GM12878 (cell line): ENCODE data around the gene PRKG1. TPM values are rescaled to one million over a fixed set of nuclear protein-coding genes. Genes with fewer than 3 reads are reported as not detected.

ENCODE experiments used
- ATAC-seq: fragments of 200-7000 bp; cut with Tn5 transposase; 3 replicates; pipeline ENCODE4 v1.9.1; 2020; ENCODE audit warnings: mild to moderate bottlenecking, moderate library complexity
- BruUV-seq: library from RNA; stranded (reverse); fragments of 400-500 nt; replicated peaks from 2 replicates; lab custom pipeline; 2021; lab: Mats Ljungman, UMichigan
- CTCF ChIA-PET: fragments of 300-600 bp; sonication (Branson Sonifier 250); formaldehyde crosslinking; extraction: SDS; loops from one replicate; lab custom pipeline; 2021; ENCODE audit warnings: inconsistent platforms; lab: Yijun Ruan, JAX
- POLR2A ChIA-PET: fragments of 350-600 bp; formaldehyde crosslinking; extraction: SDS; loops from one replicate; lab custom pipeline; 2021; ENCODE audit warnings: inconsistent platforms; lab: Charles Lee
- RAD21 ChIA-PET: fragments of 300-600 bp; sonication (Branson Sonifier 250); formaldehyde crosslinking; loops from one replicate; lab custom pipeline; 2023; ENCODE audit warnings: antibody characterized with exemption; ENCODE audit not compliant: unreplicated experiment; lab: Charles Lee
- SMC1A ChIA-PET: fragments of 300-600 bp; sonication (Branson Sonifier 250); formaldehyde crosslinking; loops from one replicate; lab custom pipeline; 2023; ENCODE audit not compliant: unreplicated experiment, uncharacterized antibody; lab: Charles Lee
- DNase-seq: peaks from one replicate; pipeline ENCODE4 v3.0.0-alpha.2; 2011; ENCODE audit warnings: low read depth, low spot score
- FAIRE-seq: peaks from 3 replicates; lab custom pipeline; 2011; peaks lifted over from hg19 to GRCh38; lab: Jason Lieb, UNC
- H2AFZ ChIP-seq: 2 replicates; pipeline ENCODE4 v1.6.0; 2011; ENCODE audit warnings: low read depth, low read length, control low read depth; ENCODE audit not compliant: control insufficient read depth
- H3K27ac ChIP-seq: 2 replicates; pipeline ENCODE4 v1.5.1; 2011; ENCODE audit warnings: control low read depth; ENCODE audit not compliant: control insufficient read depth, insufficient read depth
- H3K27me3 ChIP-seq, 2 experiments: replicated peaks in 1 of 2; 2 replicates each; pipeline versions ENCODE4 v1.6.0 to v1.6.1; 2011; ENCODE audit warnings: low read length in 1 of 2; ENCODE audit not compliant: control insufficient read depth in 2 of 2, insufficient read depth in 2 of 2
- H3K36me3 ChIP-seq, 2 experiments: 2 replicates each; pipeline ENCODE4 v1.5.1; 2011; ENCODE audit warnings: low read length in 1 of 2; ENCODE audit not compliant: control insufficient read depth in 2 of 2, insufficient read depth in 2 of 2
- H3K4me1 ChIP-seq: 2 replicates; pipeline ENCODE4 v1.6.1; 2011; ENCODE audit warnings: mild to moderate bottlenecking, low read length, moderate library complexity, mixed read lengths; ENCODE audit not compliant: control insufficient read depth, insufficient read depth
- H3K4me2 ChIP-seq: 2 replicates; pipeline ENCODE4 v1.6.0; 2011; ENCODE audit warnings: control low read depth; ENCODE audit not compliant: control insufficient read depth, insufficient read depth
- H3K4me3 ChIP-seq: fragments of 200-600 bp; sonication (generic); 2 replicates; pipeline ENCODE4 v1.5.1; 2016
- H3K79me2 ChIP-seq: 2 replicates; pipeline ENCODE4 v1.6.0; 2011; ENCODE audit warnings: low read length; ENCODE audit not compliant: control insufficient read depth, insufficient read depth
- H3K9ac ChIP-seq: 2 replicates; pipeline ENCODE4 v1.8.0; 2011; ENCODE audit warnings: low read length, control low read depth, mixed read lengths; ENCODE audit not compliant: control insufficient read depth, insufficient read depth
- H3K9me3 ChIP-seq: replicated peaks from 3 replicates; pipeline ENCODE4 v1.5.1; 2011; ENCODE audit warnings: mild to moderate bottlenecking, low read length; ENCODE audit not compliant: control insufficient read depth, insufficient read depth
- H4K20me1 ChIP-seq: 2 replicates; pipeline ENCODE4 v1.6.0; 2011; ENCODE audit not compliant: control insufficient read depth, insufficient read depth
- CEBPB ChIP-seq, 2 experiments: fragments of 150-350 bp in 1 of 2; IDR thresholded peaks; 2 replicates each; pipeline ENCODE4 v1.6.1; 2012 to 2014; ENCODE audit warnings: low read depth in 2 of 2, low read length in 2 of 2, borderline replicate concordance in 1 of 2, inconsistent platforms in 1 of 2
- DPF2 ChIP-seq: fragments of 450-650 bp; IDR thresholded peaks from 2 replicates; pipeline ENCODE4 v1.6.1; 2017; ENCODE audit warnings: mild to moderate bottlenecking
- EP300 ChIP-seq, 2 experiments: fragments of 150-350 bp in 1 of 2; IDR thresholded peaks; 2 replicates each; pipeline ENCODE4 v1.6.1; 2011 to 2012; ENCODE audit warnings: low read depth in 2 of 2, low read length in 2 of 2, borderline replicate concordance in 1 of 2, improper control_type of control experiment in 1 of 2, inconsistent platforms in 1 of 2; ENCODE audit not compliant: control insufficient read depth in 1 of 2
- EZH2 ChIP-seq: IDR thresholded peaks from 2 replicates; pipeline ENCODE4 v1.6.1; 2012; ENCODE audit warnings: low read depth, mild to moderate bottlenecking, control low read depth, inconsistent platforms, low read length, borderline replicate concordance; ENCODE audit not compliant: control insufficient read depth
- HCFC1 ChIP-seq: fragments of 150-350 bp; IDR thresholded peaks from 2 replicates; pipeline ENCODE4 v1.6.1; 2014; ENCODE audit warnings: low read length
- PML ChIP-seq: IDR thresholded peaks from 2 replicates; pipeline ENCODE4 v1.6.1; 2012; ENCODE audit warnings: low read length, inconsistent platforms
- SRF ChIP-seq, 2 experiments: IDR thresholded peaks; 2 replicates each; pipeline ENCODE4 v1.6.1; 2011; ENCODE audit warnings: low read depth in 2 of 2, low read length in 2 of 2, mild to moderate bottlenecking in 1 of 2, moderate library complexity in 1 of 2
- ZNF24 ChIP-seq: fragments of 450-650 bp; IDR thresholded peaks from 2 replicates; pipeline ENCODE4 v1.6.1; 2017; ENCODE audit warnings: antibody characterized with exemption, mild to moderate bottlenecking
- ZSCAN29 ChIP-seq: fragments of 450-650 bp; IDR thresholded peaks from 2 replicates; pipeline ENCODE4 v1.6.1; 2017; ENCODE audit warnings: mild to moderate bottlenecking, moderate library complexity
- WGBS: methylation state at CpG from one replicate; pipeline ENCODE4 v1.1.6; 2016; ENCODE audit warnings: low lambda C conversion rate; ENCODE audit not compliant: insufficient replicate concordance, insufficient coverage; ENCODE audit errors: missing lambda C conversion rate; 5-methylcytosine and 5-hydroxymethylcytosine counted together
- in situ Hi-C: fragments of 300-500 bp; cut with MboI; formaldehyde crosslinking; loops from 9 replicates; pipeline ENCODE4 v1.14.3; 2018; ENCODE audit warnings: mixed read lengths
- intact Hi-C: fragments of 100-400 bp; cut with micrococcal nuclease; formaldehyde crosslinking; loops from one replicate; pipeline ENCODE4 v1.14.2; 2022; ENCODE audit not compliant: unreplicated experiment
- polyA plus RNA-seq, 11 experiments: library from polyadenylated mRNA; depleted of rRNA in 4 of 11; unstranded in 6 of 11; stranded (reverse) in 5 of 11; fragments of >200 nt; fragmentation: Nextera tagmentation in 4 of 11; fragmentation: Illumina TruSeq in 1 of 11; extraction: Ambion mirVana in 4 of 11; extraction: Trizol in 1 of 11; gene quantifications; 1 replicate in 1 of 11; 2 replicates in 10 of 11; pipeline versions ENCODE4 v1.2.1 to v1.2.3, GENCODE V29; 2011 to 2016; ENCODE audit warnings: inconsistent platforms in 2 of 11, missing spikeins in 2 of 11, low read depth in 1 of 11
- total RNA-seq, 4 experiments: library from RNA; depleted of rRNA in 3 of 4; stranded (reverse); fragments of >200 nt in 3 of 4; fragmentation: Illumina TruSeq in 1 of 4; extraction: Trizol in 1 of 4; gene quantifications; 2 replicates each; pipeline versions ENCODE4 v1.2.1 to v1.2.3, GENCODE V29; 2013 to 2021
- TF ChIP-seq, protein P1 (sequence below): fragments of 150-350 bp; IDR thresholded peaks from 2 replicates; pipeline ENCODE4 v1.6.1; 2014; ENCODE audit warnings: mild to moderate bottlenecking, low read depth, low read length

The PRKG1 gene
- total and polyA plus RNA-seq, 10 of the 15 experiments (the other 5 are each of a cell fraction or from before 2014, with no cell fraction given), result 0.04 to 0.05 TPM; not detected in 8

DNA sequence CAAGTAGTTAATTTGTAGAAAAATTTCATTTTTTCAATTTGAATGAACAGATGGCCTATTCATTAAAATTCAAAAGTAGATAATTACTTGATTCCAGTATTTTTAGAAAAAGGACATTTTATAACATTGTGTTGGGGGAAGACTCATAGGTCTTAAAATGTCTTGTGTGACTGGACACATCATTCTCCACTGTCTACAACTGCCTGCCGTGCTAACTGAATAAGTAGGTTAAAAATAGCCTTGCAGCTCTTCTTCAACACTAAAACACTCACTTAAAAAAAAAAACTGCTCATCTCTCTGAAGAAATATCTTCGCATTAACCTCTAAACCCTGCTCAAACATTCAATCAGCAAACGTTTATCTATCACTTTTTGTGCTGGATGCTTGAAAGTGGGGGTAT lies 371.3 kb downstream of the PRKG1 start:
- RAD21 ChIA-PET, result no interaction called here
- in situ Hi-C loops, result no loop called here
- no peak for DNase-seq
- no peak for TF ChIP-seq EZH2
- no peak for TF ChIP-seq ZSCAN29
- no peak for TF ChIP-seq DPF2
- TF ChIP-seq EP300 (IDR thresholded peaks at IDR 0.05; ENCODE audit: borderline replicate concordance in 1 of 2, control insufficient read depth in 1 of 2, low read depth in 2 of 2, low read length in 2 of 2), result no peak
- TF ChIP-seq SRF (IDR thresholded peaks at IDR 0.05; ENCODE audit: low read depth in 2 of 2, low read length in 2 of 2), result no peak
- TF ChIP-seq ZNF24, result no peak
- no peak for TF ChIP-seq HCFC1
- TF ChIP-seq, protein P1, sequence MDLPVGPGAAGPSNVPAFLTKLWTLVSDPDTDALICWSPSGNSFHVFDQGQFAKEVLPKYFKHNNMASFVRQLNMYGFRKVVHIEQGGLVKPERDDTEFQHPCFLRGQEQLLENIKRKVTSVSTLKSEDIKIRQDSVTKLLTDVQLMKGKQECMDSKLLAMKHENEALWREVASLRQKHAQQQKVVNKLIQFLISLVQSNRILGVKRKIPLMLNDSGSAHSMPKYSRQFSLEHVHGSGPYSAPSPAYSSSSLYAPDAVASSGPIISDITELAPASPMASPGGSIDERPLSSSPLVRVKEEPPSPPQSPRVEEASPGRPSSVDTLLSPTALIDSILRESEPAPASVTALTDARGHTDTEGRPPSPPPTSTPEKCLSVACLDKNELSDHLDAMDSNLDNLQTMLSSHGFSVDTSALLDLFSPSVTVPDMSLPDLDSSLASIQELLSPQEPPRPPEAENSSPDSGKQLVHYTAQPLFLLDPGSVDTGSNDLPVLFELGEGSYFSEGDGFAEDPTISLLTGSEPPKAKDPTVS, result no peak
- TF ChIP-seq PML, result no peak
- no peak for TF ChIP-seq CEBPB (IDR thresholded peaks at IDR 0.05; ENCODE audit: borderline replicate concordance in 1 of 2, low read depth in 2 of 2, low read length in 2 of 2)
- no peak for FAIRE-seq
- ATAC-seq, result no peak
- H4K20me1 ChIP-seq, result no peaks in the 10 kb centered on the region
- SMC1A ChIA-PET, result no interaction called here
- H3K27ac ChIP-seq, result no peak overlapping the region
- POLR2A ChIA-PET, result no interaction called here
- CTCF ChIA-PET, result interaction anchor here (0.7 kb wide), 1 partner anchor 72 kb away, joined by 3 read pairs; no protein-coding TSS in a partner anchor
- no peak overlapping the region for H3K9ac ChIP-seq
- H3K4me2 ChIP-seq, result no peak overlapping the region
- no peak overlapping the region for H2AFZ ChIP-seq
- no peaks in the 10 kb centered on the region for H3K36me3 ChIP-seq
- H3K79me2 ChIP-seq, result no peaks in the 10 kb centered on the region
- 0% methylated on average over 3 of the region's 3 CpGs for WGBS
- intact Hi-C loops, result no loop called here
- no peaks in the 10 kb centered on the region for H3K27me3 ChIP-seq
- no peak overlapping the region for H3K4me3 ChIP-seq
- BruUV-seq, result no TSS peak
- no peaks in the 10 kb centered on the region for H3K4me1 ChIP-seq
- no peaks in the 10 kb centered on the region for H3K9me3 ChIP-seq
